Measurements from ENCODE around the gene LRPAP1. TPM values are rescaled to one million over a fixed set of nuclear protein-coding genes. Genes with fewer than 3 reads are reported as not detected.

LRPAP1 gene
- polyA plus RNA-seq, 1 of the 3 experiments (the other 2 are of a cell fraction): 209 TPM

GRCh38 chr4:3479358-3480101, 52.7 kb downstream of the LRPAP1 start:
- Histone ChIP-seq H3K36me3 (replicated peaks in 1 of 2; ENCODE audit: control insufficient read depth in 1 of 2, insufficient read depth in 2 of 2, low read length in 1 of 2) (no peaks in the 10 kb centered on the region), H3K9ac (no peak overlapping the region), H3K4me3 (ENCODE audit: low read depth in 2 of 2, low read length in 1 of 2) (no peak overlapping the region), H3K4me2 (no peak overlapping the region), H3K4me1 (ENCODE audit: control insufficient read depth in 1 of 2, insufficient read depth in 2 of 2, low read depth in 1 of 2, low read length in 1 of 2) (peaks cover 0 to 16% of the 10 kb centered on the region in 2 experiments; a peak in 1 of 4 replicates), H3K9me3 (no peaks in the 10 kb centered on the region), H2AFZ (ENCODE audit: low read depth) (no peak overlapping the region), H3K27me3 (ENCODE audit: insufficient read depth) (no peaks in the 10 kb centered on the region), H3K9me2 (no peaks in the 10 kb centered on the region), H3K27ac (ENCODE audit: low read depth in 2 of 2, low read length in 1 of 2) (no peak overlapping the region), H3K79me2 (ENCODE audit: insufficient read depth) (no peaks in the 10 kb centered on the region), H4K20me1 (ENCODE audit: insufficient read depth) (no peaks in the 10 kb centered on the region), H3F3A (replicated peaks; ENCODE audit: insufficient read depth) (no peaks in the 10 kb centered on the region)
- POLR2A ChIA-PET: no interaction called here
- no peak for DNase-seq
- CTCF ChIA-PET: interaction anchor here (0.6 to 5.8 kb wide), 31 partner anchors 9 to 640 kb away, joined by 3 to 34 read pairs (median 4); partner anchors contain the start of gene MSANTD1
- TF ChIP-seq USF1 (IDR thresholded peaks at IDR 0.05; ENCODE audit: borderline replicate concordance, low read depth): no peak
- no peak for TF ChIP-seq GABPA (IDR thresholded peaks at IDR 0.05; ENCODE audit: low read depth)
- TF ChIP-seq FOXM1 (IDR thresholded peaks at IDR 0.05; ENCODE audit: low read depth): no peak
- TF ChIP-seq YY1 (IDR thresholded peaks at IDR 0.05; ENCODE audit: low read depth): no peak
- TF ChIP-seq JUND (IDR thresholded peaks at IDR 0.05): no peak
- TF ChIP-seq TAF1 (IDR thresholded peaks at IDR 0.05; ENCODE audit: borderline replicate concordance, low read depth, low read length): no peak
- TF ChIP-seq SIN3A (IDR thresholded peaks at IDR 0.05; ENCODE audit: borderline replicate concordance, low read depth, low read length): no peak
- TF ChIP-seq PBX3 (IDR thresholded peaks at IDR 0.05): no peak
- no peak for TF ChIP-seq EP300 (IDR thresholded peaks at IDR 0.05; ENCODE audit: borderline replicate concordance in 1 of 2, low read depth in 1 of 2, low read length in 1 of 2)
- no peak for TF ChIP-seq RCOR1 (IDR thresholded peaks at IDR 0.05; ENCODE audit: low read length)
- no peak for TF ChIP-seq ELF1 (IDR thresholded peaks at IDR 0.05)
- TF ChIP-seq USF2 (IDR thresholded peaks at IDR 0.05; ENCODE audit: borderline replicate concordance, low read depth, low read length): no peak
- TF ChIP-seq REST (IDR thresholded peaks at IDR 0.05; ENCODE audit: low read depth, low read length): no peak
- no peak for TF ChIP-seq MAX (IDR thresholded peaks at IDR 0.05; ENCODE audit: low read depth)
- WGBS (ENCODE audit: low lambda C conversion rate): 68% methylated on average over 19 of the region's 25 CpGs

Measured in SK-N-SH (cell line).